PC-9 (cell line): ENCODE results near the gene UNC13A. TPM values are rescaled to one million over a fixed set of nuclear protein-coding genes. Genes with fewer than 3 reads are reported as not detected.

Experiments used
- BruUV-seq: library from RNA; stranded (reverse); fragments of 400-500 nt; replicated peaks from 2 replicates; lab custom pipeline; 2021; lab: Mats Ljungman, UMichigan
- CTCF ChIA-PET: fragments of 300-600 bp; sonication (Branson Sonifier 250); formaldehyde crosslinking; loops from one replicate; lab custom pipeline; 2022; ENCODE audit warnings: antibody characterized with exemption; lab: Charles Lee
- POLR2A ChIA-PET: fragments of 300-600 bp; sonication (Branson Sonifier 250); formaldehyde crosslinking; loops from one replicate; lab custom pipeline; 2022; ENCODE audit warnings: antibody characterized with exemption; ENCODE audit not compliant: unreplicated experiment; lab: Charles Lee
- DNase-seq, 2 experiments: peaks; one replicate each; pipeline versions ENCODE4 v3.0.0 to v3.0.0-alpha.2; 2015 to 2022; ENCODE audit warnings: mixed read lengths in 1 of 2
- H2AFZ ChIP-seq: fragments of 200-600 bp; sonication (generic); 2 replicates; pipeline ENCODE4 v1.8.1; 2017; ENCODE audit warnings: antibody characterized with exemption
- H3F3A ChIP-seq: fragments of 200-600 bp; sonication (generic); 2 replicates; pipeline ENCODE4 v1.8.1; 2017; ENCODE audit warnings: antibody characterized with exemption, mild to moderate bottlenecking, low read depth; ENCODE audit not compliant: insufficient read depth
- H3K27ac ChIP-seq: fragments of 200-600 bp; sonication (generic); 2 replicates; pipeline ENCODE4 v1.6.1; 2016; ENCODE audit warnings: mixed run types
- H3K27me3 ChIP-seq: fragments of 200-600 bp; sonication (generic); 2 replicates; pipeline ENCODE4 v1.6.1; 2016; ENCODE audit warnings: low read depth, mixed run types; ENCODE audit not compliant: insufficient read depth
- H3K36me3 ChIP-seq: fragments of 200-600 bp; sonication (generic); 2 replicates; pipeline ENCODE4 v1.6.1; 2016; ENCODE audit warnings: low read depth, mixed run types
- H3K4me1 ChIP-seq: fragments of 200-600 bp; sonication (generic); replicated peaks from 2 replicates; pipeline ENCODE4 v1.6.1; 2016; ENCODE audit warnings: mixed run types; ENCODE audit not compliant: insufficient read depth
- H3K4me2 ChIP-seq: fragments of 200-600 bp; sonication (generic); 2 replicates; pipeline ENCODE4 v1.6.1; 2017; ENCODE audit warnings: mixed run types
- H3K4me3 ChIP-seq: fragments of 200-600 bp; sonication (generic); 2 replicates; pipeline ENCODE4 v1.6.1; 2016; ENCODE audit warnings: mixed run types
- H3K79me2 ChIP-seq: fragments of 200-600 bp; sonication (generic); 2 replicates; pipeline ENCODE4 v1.6.1; 2017; ENCODE audit warnings: low read depth, mixed run types
- H3K9me2 ChIP-seq: fragments of 200-600 bp; sonication (generic); 2 replicates; pipeline ENCODE4 v1.8.1; 2017; ENCODE audit warnings: mild to moderate bottlenecking; ENCODE audit not compliant: insufficient read depth
- H3K9me3 ChIP-seq: fragments of 200-600 bp; sonication (generic); 2 replicates; pipeline ENCODE4 v1.8.1; 2016; ENCODE audit warnings: low read depth; ENCODE audit not compliant: insufficient read depth
- H4K20me1 ChIP-seq: fragments of 200-600 bp; sonication (generic); 2 replicates; pipeline ENCODE4 v1.8.1; 2017; ENCODE audit not compliant: insufficient read depth
- CTCF ChIP-seq: fragments of 200-600 bp; sonication (generic); conservative IDR thresholded peaks from 2 replicates; pipeline ENCODE4 v1.6.1; 2017; ENCODE audit warnings: mixed run types, antibody characterized with exemption, mild to moderate bottlenecking, moderate library complexity
- EZH2 ChIP-seq: fragments of 200-600 bp; sonication (generic); IDR thresholded peaks from 2 replicates; pipeline ENCODE4 v1.8.0; 2017; ENCODE audit warnings: antibody characterized with exemption, low read depth
- intact Hi-C: fragments of 100-400 bp; cut with micrococcal nuclease; formaldehyde crosslinking; loops from one replicate; pipeline ENCODE4 v1.10.0; 2022; ENCODE audit not compliant: unreplicated experiment
- total RNA-seq: library from RNA; stranded (reverse); gene quantifications from 2 replicates; pipeline ENCODE4 v1.2.3, GENCODE V29; 2021

UNC13A gene
- total RNA-seq, 1 experiment from 2014 or later = 0.17 TPM

DNA sequence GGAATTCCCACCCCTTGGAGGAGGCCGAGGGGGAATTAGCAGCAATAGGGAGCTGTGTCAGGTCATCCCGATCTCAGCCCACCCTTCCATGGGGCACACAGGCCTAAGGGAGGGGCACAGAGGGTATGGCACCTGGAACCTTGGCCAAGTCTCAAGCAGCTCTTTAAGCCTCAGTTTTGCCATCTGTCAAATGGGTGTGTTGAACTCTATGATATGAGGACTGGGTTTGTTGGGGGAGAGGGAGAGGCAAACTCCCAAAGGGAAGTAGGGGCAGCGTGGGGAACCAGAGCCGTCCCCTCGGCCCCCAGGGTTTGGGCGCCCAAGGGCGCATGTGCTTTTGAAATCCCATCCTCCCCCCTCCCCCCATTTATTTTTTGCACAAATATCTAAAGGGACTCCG is 83.0 kb downstream of the UNC13A start:
- no peak for TF ChIP-seq EZH2
- TF ChIP-seq CTCF = no peak
- POLR2A ChIA-PET = interaction anchor here (0.5 to 0.6 kb wide), 2 partner anchors 93 to 162 kb away, joined by 3 read pairs; no protein-coding TSS in a partner anchor
- intact Hi-C loops = no loop called here

GRCh38 chr19:17604372-17605025 is 83.7 kb downstream of the UNC13A start:
- Histone ChIP-seq H4K20me1 (no peaks in the 10 kb centered on the region), H3K4me1 (no peaks in the 10 kb centered on the region), H2AFZ (no peak overlapping the region), H3K9me3 (no peaks in the 10 kb centered on the region), H3F3A (peaks cover 28% of the 10 kb centered on the region; the same call in 1 of the 2 replicates), H3K9me2 (no peaks in the 10 kb centered on the region), H3K27ac (no peak overlapping the region), H3K36me3 (no peaks in the 10 kb centered on the region), H3K4me2 (no peak overlapping the region), H3K79me2 (no peaks in the 10 kb centered on the region), H3K4me3 (no peak overlapping the region), H3K27me3 (peaks cover 36% of the 10 kb centered on the region)
- CTCF ChIA-PET = interaction anchor here (0.7 kb wide), 1 partner anchor 261 kb away, joined by 3 read pairs; no protein-coding TSS in a partner anchor
- TF ChIP-seq EZH2 = no peak
- TF ChIP-seq CTCF = no peak
- no peak for DNase-seq
- POLR2A ChIA-PET = interaction anchor here (0.7 kb wide), 1 partner anchor 246 kb away, joined by 20 read pairs; no protein-coding TSS in a partner anchor
- intact Hi-C loops = no loop called here
- BruUV-seq = no TSS peak

More for the DNA sequence above, 83.0 kb downstream of the UNC13A start:
- H3K9me2 ChIP-seq = no peaks in the 10 kb centered on the region
- H3K79me2 ChIP-seq = no peaks in the 10 kb centered on the region
- CTCF ChIA-PET = interaction anchor here (0.7 kb wide), 1 partner anchor 262 kb away, joined by 3 read pairs; no protein-coding TSS in a partner anchor
- no peaks in the 10 kb centered on the region for H4K20me1 ChIP-seq
- H3K4me1 ChIP-seq = no peaks in the 10 kb centered on the region
- BruUV-seq = no TSS peak
- H3K36me3 ChIP-seq = no peaks in the 10 kb centered on the region
- no peak overlapping the region for H2AFZ ChIP-seq
- peaks cover 28% of the 10 kb centered on the region; the same call in 1 of the 2 replicates for H3F3A ChIP-seq
- no peak for DNase-seq
- H3K4me2 ChIP-seq = peak overlapping the region; percentile 83
- H3K27ac ChIP-seq = no peak overlapping the region
- H3K27me3 ChIP-seq = peaks cover 36% of the 10 kb centered on the region
- peak overlapping the region; percentile 58; the same call in 1 of the 2 replicates for H3K4me3 ChIP-seq
- no peaks in the 10 kb centered on the region for H3K9me3 ChIP-seq

DNA sequence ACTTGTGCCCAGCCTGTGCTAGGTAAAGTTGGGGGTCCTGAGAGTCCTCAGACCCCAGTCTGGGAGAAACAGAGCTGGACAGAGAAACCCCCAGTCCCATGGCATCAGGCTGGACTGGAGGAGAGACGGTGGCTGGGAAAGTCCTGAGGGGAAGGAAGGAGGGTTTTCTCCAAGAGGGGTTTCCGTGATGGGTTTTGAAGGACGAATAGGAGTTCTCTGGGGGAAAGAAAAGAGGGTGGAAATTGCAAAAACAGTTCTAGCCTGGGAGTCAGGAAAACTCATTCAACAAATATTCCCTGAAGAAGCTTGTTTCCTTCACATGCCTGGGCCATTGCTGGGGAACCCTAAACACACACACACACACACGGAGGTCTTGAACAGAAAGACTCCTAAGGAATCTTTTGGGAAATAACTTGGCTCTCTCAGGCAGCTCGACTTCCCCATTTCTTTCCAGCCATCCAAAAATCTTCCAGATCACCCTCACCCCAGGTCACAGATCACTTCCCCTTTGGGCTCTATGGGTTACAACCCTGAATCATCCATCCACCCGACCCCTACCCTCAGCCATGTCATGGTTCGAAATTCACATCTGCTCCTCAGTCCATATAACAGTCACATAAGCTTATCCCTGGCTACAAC is 85.2 kb downstream of the UNC13A start:
- intact Hi-C loops = no loop called here
- H3K4me3 ChIP-seq = no peak overlapping the region
- ChIA-PET CTCF (no interaction called here), POLR2A (no interaction called here)
- no peak overlapping the region for H3K27ac ChIP-seq
- no peak for DNase-seq
- H3K4me1 ChIP-seq = no peaks in the 10 kb centered on the region
- no peak overlapping the region for H3K4me2 ChIP-seq
- no peaks in the 10 kb centered on the region for H3K9me3 ChIP-seq
- peaks cover 28% of the 10 kb centered on the region; the same call in 1 of the 2 replicates for H3F3A ChIP-seq
- no peaks in the 10 kb centered on the region for H3K36me3 ChIP-seq
- H4K20me1 ChIP-seq = no peaks in the 10 kb centered on the region
- no peak overlapping the region for H2AFZ ChIP-seq
- BruUV-seq = no TSS peak
- H3K27me3 ChIP-seq = peaks cover 36% of the 10 kb centered on the region
- no peaks in the 10 kb centered on the region for H3K79me2 ChIP-seq
- H3K9me2 ChIP-seq = no peaks in the 10 kb centered on the region
- TF ChIP-seq EZH2 (no peak), CTCF (no peak)
